ENCODE measurements around the gene NLRP6.
"Not testable (repeated sequence)": the region's sequence is repeated elsewhere in the genome, so short reads cannot be mapped to it uniquely, and the experiment has no call there.

NLRP6 gene

DNA sequence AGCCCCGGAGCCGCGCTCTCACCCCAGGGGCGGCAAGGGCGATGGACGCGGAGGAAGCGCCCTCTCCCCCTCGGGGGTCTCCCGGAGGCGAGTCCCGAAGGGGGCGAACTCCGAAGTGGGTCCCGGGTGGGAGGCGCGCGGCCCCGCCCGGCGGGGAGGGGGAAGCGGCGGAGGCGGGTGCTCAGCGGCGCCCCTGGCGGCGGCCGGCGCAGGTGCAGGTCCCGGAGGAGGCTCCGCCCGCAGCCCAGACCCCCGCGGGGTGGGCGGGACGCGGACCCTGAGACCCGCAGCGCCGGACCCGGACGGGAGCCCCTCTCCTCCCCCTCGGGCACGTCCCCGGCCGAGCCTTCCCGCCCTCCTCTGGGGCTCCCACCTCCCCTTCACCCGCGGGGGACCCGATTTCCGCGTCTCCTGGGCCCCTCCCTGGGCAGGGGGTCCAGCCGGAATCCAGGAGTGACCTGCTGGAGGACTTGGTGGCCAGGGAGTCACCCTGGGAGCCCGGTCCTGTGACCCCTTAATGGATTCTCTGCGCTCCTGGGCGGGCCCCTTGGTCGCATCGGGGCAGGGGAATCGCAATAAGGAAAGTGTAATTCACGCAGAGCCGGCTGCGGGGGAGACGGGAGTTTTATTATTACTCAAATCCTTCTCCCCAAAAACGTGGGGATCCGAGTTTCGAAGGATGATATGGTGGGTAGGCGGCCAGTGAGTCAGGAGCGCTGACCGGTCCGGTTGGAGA lies 33.0 kb downstream of the NLRP6 start:
- not testable (repeated sequence) for DNase-seq

GRCh38 chr11:312092-312816 lies 34.0 kb downstream of the NLRP6 start:
- DNase-seq = peak; percentile 77

DNA sequence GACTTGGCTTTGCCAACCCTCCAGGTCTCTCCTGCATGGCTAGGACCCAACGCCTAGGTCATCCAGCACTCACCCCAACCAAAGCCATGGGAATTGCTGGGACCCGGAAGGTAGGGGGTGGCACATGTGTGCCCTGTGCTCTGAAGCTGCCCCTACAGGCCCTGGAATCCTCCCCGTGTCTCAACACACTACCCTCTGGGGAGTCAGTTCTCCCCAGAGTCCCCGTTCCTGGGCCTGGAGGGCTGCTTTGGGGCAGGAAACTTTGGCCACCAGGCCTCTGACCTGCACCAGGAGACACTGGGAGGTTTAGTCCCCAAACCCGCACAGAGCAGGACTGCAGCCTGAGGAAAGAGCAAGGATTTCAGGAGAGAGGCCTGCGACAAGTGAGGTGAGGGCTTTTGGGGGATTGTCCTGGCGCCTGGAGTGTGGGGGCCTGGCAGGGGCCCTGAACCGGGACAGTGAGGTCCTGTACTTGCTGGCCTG lies 35.1 kb downstream of the NLRP6 start:
- no peak for DNase-seq

- peak; percentile 85 for DNase-seq
Measured at GRCh38 chr11:313787-314553, 35.8 kb downstream of the NLRP6 start, which contains the start of gene IFITM1. Gene IFITM1 (plus strand): TSS chr11:314040. CDS start chr11:314171, 131 bp downstream.

DNA sequence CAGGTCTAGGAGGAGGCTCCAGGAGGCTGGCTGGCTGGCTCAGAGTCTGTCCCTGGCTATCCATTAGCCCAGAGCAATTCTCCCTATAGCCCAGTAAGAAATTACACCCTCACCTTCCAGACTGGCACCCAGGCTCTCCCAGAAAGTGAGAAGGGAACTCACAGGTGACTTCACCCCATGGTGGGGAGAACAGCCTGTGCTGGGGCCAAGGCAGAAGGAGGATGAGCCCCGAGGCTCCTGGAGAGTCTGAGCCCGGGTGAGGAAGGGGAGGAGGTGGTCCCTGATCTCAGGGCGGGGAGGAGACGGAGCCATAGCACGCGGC lies 36.3 kb downstream of the NLRP6 start:
- not testable (repeated sequence) for DNase-seq

- no peak for DNase-seq
Measured at GRCh38 chr11:315051-315481, 36.9 kb downstream of the NLRP6 start.

GRCh38 chr11:315516-315994 lies 37.3 kb downstream of the NLRP6 start:
- no peak for DNase-seq

DNA sequence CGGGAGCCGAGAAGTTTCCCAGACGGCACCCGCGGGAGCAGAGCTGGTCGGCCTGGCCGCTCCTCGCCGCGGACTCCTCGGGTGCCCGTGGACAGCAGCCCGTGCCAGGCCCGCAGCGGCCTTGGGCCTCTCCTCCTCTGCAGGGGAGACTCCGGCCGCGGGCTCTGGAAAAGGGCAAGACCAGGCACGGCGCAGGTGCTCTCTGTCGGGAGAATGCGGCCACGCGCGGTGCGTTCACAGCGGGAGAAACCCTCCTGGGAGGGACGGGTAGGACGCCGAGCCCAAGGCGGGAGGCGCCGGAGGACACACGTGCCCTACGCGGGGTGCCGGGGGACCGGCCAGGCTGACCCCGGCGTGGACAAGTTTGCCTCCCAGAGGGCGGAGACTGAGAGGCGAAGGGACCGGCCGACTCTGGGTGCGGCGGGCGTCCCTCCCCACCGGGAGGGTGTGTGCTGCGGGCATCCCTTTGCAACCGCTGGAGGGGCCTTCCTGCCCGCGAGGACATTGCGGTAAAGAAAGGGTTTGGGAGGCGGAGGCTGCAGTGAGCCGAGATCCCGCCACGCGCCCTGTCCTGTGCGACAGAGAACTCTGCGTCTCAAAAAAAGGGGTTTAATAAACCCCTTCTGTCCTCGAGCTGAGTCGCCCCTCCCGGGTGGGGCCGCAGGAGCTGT lies 38.0 kb downstream of the NLRP6 start:
- DNase-seq = peak; percentile 78

- no peak for DNase-seq
Measured at GRCh38 chr11:316891-317301, 38.7 kb downstream of the NLRP6 start.

DNA sequence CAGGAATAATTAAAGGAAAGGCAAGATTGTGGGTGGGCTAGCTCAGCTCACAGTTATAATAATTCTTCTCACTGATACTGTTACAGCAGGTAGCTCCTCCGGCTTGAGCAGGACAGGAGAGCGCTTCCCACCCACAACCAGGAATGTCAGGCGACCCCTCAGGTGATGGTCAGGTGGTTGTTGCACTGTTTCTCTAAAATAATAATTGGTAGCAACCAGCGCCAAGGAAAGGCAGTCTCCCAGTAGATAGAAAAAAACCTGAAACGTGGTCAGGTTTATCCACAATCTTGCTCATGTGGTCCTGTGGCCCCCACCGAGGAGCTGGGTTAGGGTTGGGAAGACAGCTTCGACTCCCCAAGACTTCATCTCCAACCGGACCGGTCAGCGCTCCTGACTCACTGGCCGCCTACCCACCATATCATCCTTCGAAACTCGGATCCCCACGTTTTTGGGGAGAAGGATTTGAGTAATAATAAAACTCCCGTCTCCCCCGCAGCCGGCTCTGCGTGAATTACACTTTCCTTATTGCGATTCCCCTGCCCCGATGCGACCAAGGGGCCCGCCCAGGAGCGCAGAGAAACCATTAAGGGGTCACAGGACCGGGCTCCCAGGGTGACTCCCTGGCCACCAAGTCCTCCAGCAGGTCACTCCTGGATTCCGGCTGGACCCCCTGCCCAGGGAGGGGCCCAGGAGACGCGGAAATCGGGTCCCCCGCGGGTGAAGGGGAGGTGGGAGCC lies 39.6 kb downstream of the NLRP6 start:
- DNase-seq = peak; percentile 71

- not testable (repeated sequence) for DNase-seq
Measured at GRCh38 chr11:318405-319120, 40.4 kb downstream of the NLRP6 start.

GRCh38 chr11:319121-319887 lies 41.1 kb downstream of the NLRP6 start:
- DNase-seq = peak; percentile 81

DNA sequence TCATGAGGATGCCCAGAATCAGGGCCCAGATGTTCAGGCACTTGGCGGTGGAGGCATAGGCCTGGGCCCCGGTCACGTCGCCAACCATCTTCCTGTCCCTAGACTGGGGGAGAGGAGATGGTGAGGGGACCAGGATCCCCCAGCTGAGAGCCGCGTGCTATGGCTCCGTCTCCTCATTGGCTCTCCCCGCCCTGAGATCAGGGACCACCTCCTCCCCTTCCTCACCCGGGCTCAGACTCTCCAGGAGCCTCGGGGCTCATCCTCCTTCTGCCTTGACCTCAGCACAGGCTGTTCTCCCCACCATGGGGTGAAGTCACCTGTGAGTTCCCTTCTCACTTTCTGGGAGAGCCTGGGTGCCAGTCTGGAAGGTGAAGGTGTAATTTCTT lies 41.7 kb downstream of the NLRP6 start:
- peak; percentile 71 for DNase-seq

DNA sequence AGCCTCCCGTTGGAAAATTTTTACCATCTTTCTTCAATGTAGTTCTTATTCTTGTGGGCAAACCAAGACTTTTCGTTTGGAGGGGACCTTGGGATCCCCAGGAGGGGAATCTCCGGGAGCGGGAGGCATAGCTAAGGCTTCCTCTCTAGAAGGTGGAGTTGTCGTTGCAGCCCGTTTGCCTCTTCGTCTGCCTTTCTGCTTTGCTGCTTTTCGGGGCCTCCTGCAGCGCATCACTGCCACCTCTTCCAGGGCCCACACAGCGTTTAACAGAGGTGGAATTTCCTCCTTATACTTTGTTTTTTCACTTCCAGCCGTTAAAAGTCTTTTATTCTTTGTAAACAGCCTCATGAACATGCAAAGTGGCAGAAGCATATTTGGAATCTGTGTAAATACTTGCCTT lies 45.9 kb downstream of the NLRP6 start:
- no peak for DNase-seq

DNA sequence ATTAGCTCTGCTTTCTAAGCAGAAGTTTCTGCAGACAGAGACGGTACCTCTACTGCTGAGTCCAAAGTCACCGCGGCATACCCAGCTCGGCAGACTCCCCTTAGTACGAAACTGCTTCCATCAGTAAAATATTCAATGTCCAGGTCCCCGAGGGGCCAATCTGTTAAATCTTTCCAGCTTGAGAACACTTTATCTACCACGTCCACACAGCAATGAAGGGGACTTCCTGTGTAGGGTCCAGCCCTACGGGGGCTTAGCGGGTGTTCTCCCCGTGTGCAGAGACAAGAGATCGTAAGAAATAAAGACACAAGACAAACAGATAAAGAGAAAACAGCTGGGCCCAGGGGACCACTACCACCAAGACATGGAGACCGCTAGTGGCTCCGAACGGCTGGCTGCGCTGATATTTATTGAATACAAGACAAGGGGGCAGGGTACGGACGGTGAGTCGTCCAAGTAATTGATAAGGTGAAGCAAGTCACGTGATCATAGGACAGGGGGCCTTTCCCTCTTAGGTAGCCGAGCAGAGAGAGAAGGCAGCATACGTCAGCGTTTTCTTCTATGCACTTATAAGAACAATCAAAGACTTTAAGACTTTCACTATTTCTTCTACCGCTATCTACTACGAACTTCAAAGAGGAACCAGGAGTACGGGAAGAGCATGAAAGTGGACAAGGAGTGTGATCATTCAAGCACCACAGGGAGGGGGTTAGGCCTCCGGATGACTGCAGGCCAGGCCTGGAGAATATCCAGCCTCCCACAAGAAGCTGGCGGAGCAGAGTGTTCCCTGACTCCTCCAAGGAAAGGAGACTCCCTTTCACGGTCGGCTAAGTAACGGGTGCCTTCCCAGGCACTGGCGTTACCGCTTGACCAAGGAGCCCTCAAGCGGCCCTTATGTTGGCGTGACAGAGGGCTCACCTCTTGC lies 46.6 kb downstream of the NLRP6 start:
- not testable (repeated sequence) for DNase-seq

GRCh38 chr11:325796-326591 lies 47.8 kb downstream of the NLRP6 start:
- DNase-seq = no peak

DNA sequence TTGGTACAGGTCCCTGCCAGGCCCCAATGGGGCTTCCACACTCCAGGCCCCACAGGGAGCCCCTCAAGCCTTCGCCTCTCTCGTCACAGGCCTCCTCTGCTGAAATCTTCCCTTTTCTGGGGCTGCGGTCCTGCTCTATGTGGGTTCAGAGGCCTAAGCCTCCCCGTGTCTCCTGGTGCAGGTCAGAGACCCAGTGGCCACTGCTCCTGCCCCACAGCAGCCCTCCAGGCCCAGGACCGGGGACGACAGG lies 48.3 kb downstream of the NLRP6 start:
- no peak for DNase-seq

- DNase-seq = peak; percentile 85
Measured at GRCh38 chr11:326842-327580, 48.8 kb downstream of the NLRP6 start.

Measured in activated CD8-positive, alpha-beta memory T cell treated with anti-CD3 and anti-CD28 coated beads for 24 hours (primary cell).